Uterus (tissue), 4 donors: ENCODE measurements around the gene HAAO. TPM values are rescaled to one million over a fixed set of nuclear protein-coding genes. Genes with fewer than 3 reads are reported as not detected.

Source experiments
- DNase-seq, 2 donors: peaks; one replicate each; pipeline ENCODE4 v3.0.0-alpha.2; 2019 to 2020
- H3K27ac ChIP-seq, 2 donors: fragments of 200-600 bp; sonication (generic); 1 replicate in 1 of 2; 2 replicates in 1 of 2; pipeline ENCODE4 v1.5.1; 2016 to 2018
- H3K27me3 ChIP-seq, 2 donors: fragments of 200-600 bp; sonication (generic); one replicate each; pipeline ENCODE4 v1.5.1; 2018 to 2019; ENCODE audit warnings: control low read depth in 1 of 2
- H3K36me3 ChIP-seq, 2 donors: fragments of 200-600 bp; sonication (generic); one replicate each; pipeline ENCODE4 v1.5.1; 2019; ENCODE audit warnings: control low read depth in 1 of 2
- H3K4me1 ChIP-seq, 2 donors: fragments of 200-600 bp; sonication (generic); one replicate each; pipeline ENCODE4 v1.5.1; 2018 to 2019; ENCODE audit warnings: control low read depth in 1 of 2
- H3K4me3 ChIP-seq, 2 donors: fragments of 200-600 bp; sonication (generic); 1 replicate in 1 of 2; 2 replicates in 1 of 2; pipeline ENCODE4 v1.5.1; 2018 to 2019; ENCODE audit warnings: mild to moderate bottlenecking in 1 of 2
- H3K9me3 ChIP-seq, 2 donors: fragments of 200-600 bp; sonication (generic); one replicate each; pipeline ENCODE4 v1.5.1; 2019; ENCODE audit warnings: control low read depth in 1 of 2
- CTCF ChIP-seq, 4 experiments: fragments of 200-600 bp in 2 of 4; fragments of 450-650 bp in 2 of 4; sonication (generic) in 2 of 4; IDR thresholded peaks; one replicate each; pipeline ENCODE4 v1.5.1; 2016 to 2019; ENCODE audit warnings: antibody characterized with exemption in 4 of 4, mild to moderate bottlenecking in 2 of 4, moderate library complexity in 1 of 4
- POLR2A ChIP-seq, 2 donors: fragments of 450-650 bp; IDR thresholded peaks; one replicate each; pipeline ENCODE4 v1.6.1; 2016; ENCODE audit warnings: antibody characterized with exemption in 2 of 2, mild to moderate bottlenecking in 1 of 2, moderate library complexity in 1 of 2
- intact Hi-C: fragments of 100-400 bp; cut with DNase I; formaldehyde crosslinking; loops from one replicate; pipeline ENCODE4 v1.15.1; 2023; ENCODE audit warnings: low total_unique reads
- total RNA-seq, 4 donors: library from RNA; depleted of rRNA in 3 of 4; stranded (reverse); fragments of >200 nt in 3 of 4; gene quantifications; one replicate each; pipeline versions ENCODE4 v1.1.0 to v1.2.4, GENCODE V29; 2014 to 2023
- donor health status: DM: yes; HTN: yes; CAD: no.

HAAO gene
- total RNA-seq, 4 donors from 2014 or later, result 3.1 to 25.1 (median 20.8) TPM

- Histone ChIP-seq H3K27me3 (no peaks in the 10 kb centered on the region), H3K4me1 (no peaks in the 10 kb centered on the region), H3K27ac (no peak overlapping the region), H3K36me3 (no peaks in the 10 kb centered on the region), H3K4me3 (no peak overlapping the region), H3K9me3 (no peaks in the 10 kb centered on the region)
- TF ChIP-seq CTCF (IDR thresholded peaks at IDR 0.05) (no peak), POLR2A (IDR thresholded peaks at IDR 0.05) (no peak)
- no peak for DNase-seq
- intact Hi-C loops, result no loop called here
Measured at GRCh38 chr2:42824454-42824807, 32.0 kb upstream of the HAAO start.

GRCh38 chr2:42823744-42824453 lies 31.5 kb upstream of the HAAO start:
- no peak overlapping the region for H3K4me3 ChIP-seq

GRCh38 chr2:42819160-42819559 lies 26.8 kb upstream of the HAAO start:
- TF ChIP-seq POLR2A (IDR thresholded peaks at IDR 0.05), result no peak
- no peak for TF ChIP-seq CTCF (IDR thresholded peaks at IDR 0.05)
- H3K4me3 ChIP-seq, result no peak overlapping the region
- intact Hi-C loops, result no loop called here

More at GRCh38 chr2:42823744-42824453, 31.5 kb upstream of the HAAO start:
- H3K27ac ChIP-seq, result no peak overlapping the region
- no peaks in the 10 kb centered on the region for H3K36me3 ChIP-seq
- H3K4me1 ChIP-seq, result no peaks in the 10 kb centered on the region
- H3K9me3 ChIP-seq, result no peaks in the 10 kb centered on the region
- DNase-seq, result no peak
- TF ChIP-seq CTCF (IDR thresholded peaks at IDR 0.05) (no peak), POLR2A (IDR thresholded peaks at IDR 0.05) (no peak)
- intact Hi-C loops, result no loop called here
- H3K27me3 ChIP-seq, result no peaks in the 10 kb centered on the region

GRCh38 chr2:42815726-42816125 lies 23.3 kb upstream of the HAAO start:
- intact Hi-C loops, result no loop called here

More at GRCh38 chr2:42819160-42819559, 26.8 kb upstream of the HAAO start:
- Histone ChIP-seq H3K27ac (no peak overlapping the region), H3K27me3 (no peaks in the 10 kb centered on the region), H3K36me3 (no peaks in the 10 kb centered on the region), H3K4me1 (no peaks in the 10 kb centered on the region), H3K9me3 (no peaks in the 10 kb centered on the region)
- DNase-seq, result no peak

More at GRCh38 chr2:42815726-42816125, 23.3 kb upstream of the HAAO start:
- no peak for DNase-seq
- Histone ChIP-seq H3K4me3 (no peak overlapping the region), H3K4me1 (no peaks in the 10 kb centered on the region), H3K9me3 (no peaks in the 10 kb centered on the region), H3K27ac (no peak overlapping the region), H3K27me3 (no peaks in the 10 kb centered on the region), H3K36me3 (no peaks in the 10 kb centered on the region)
- no peak for TF ChIP-seq CTCF (IDR thresholded peaks at IDR 0.05)
- TF ChIP-seq POLR2A (IDR thresholded peaks at IDR 0.05), result no peak
